H9 (cell line): ENCODE results near the gene S1PR3. TPM values are rescaled to one million over a fixed set of nuclear protein-coding genes. Genes with fewer than 3 reads are reported as not detected.

Experiments
- DNase-seq: peaks from one replicate; pipeline ENCODE4 v3.0.0-alpha.2; 2017
- H2AFZ ChIP-seq: one replicate; pipeline ENCODE4 v1.6.1; 2013; ENCODE audit warnings: mild to moderate bottlenecking, low read length, control low read depth, moderate library complexity
- H2AK5ac ChIP-seq: 2 replicates; pipeline ENCODE4 v1.6.1; 2013; ENCODE audit warnings: low read length, control low read depth, mixed read lengths; ENCODE audit not compliant: insufficient read length
- H2BK120ac ChIP-seq: one replicate; pipeline ENCODE4 v1.6.1; 2013; ENCODE audit warnings: low read depth, mild to moderate bottlenecking, low read length, control low read depth, inconsistent platforms; ENCODE audit not compliant: poor library complexity, severe bottlenecking
- H2BK12ac ChIP-seq: 2 replicates; pipeline ENCODE4 v1.6.1; 2013; ENCODE audit warnings: low read length, control low read depth, mixed read lengths, low read depth; ENCODE audit not compliant: insufficient read length
- H2BK15ac ChIP-seq: 2 replicates; pipeline ENCODE4 v1.6.1; 2013; ENCODE audit warnings: low read depth, low read length, control low read depth
- H2BK20ac ChIP-seq: one replicate; pipeline ENCODE4 v1.6.1; 2013; ENCODE audit warnings: low read depth, mild to moderate bottlenecking, low read length, control low read depth, inconsistent platforms; ENCODE audit not compliant: poor library complexity, severe bottlenecking
- H2BK5ac ChIP-seq: 2 replicates; pipeline ENCODE4 v1.6.1; 2013; ENCODE audit warnings: low read length, control low read depth, mixed read lengths; ENCODE audit not compliant: insufficient read length
- H3K14ac ChIP-seq: 2 replicates; pipeline ENCODE4 v1.6.1; 2013; ENCODE audit warnings: low read length, control low read depth; ENCODE audit not compliant: insufficient read depth
- H3K18ac ChIP-seq: 2 replicates; pipeline ENCODE4 v1.6.1; 2013; ENCODE audit warnings: low read depth, mild to moderate bottlenecking, mixed read lengths, low read length, control low read depth; ENCODE audit not compliant: insufficient read length
- H3K23ac ChIP-seq: 2 replicates; pipeline ENCODE4 v1.6.1; 2013; ENCODE audit warnings: low read length, control low read depth, mixed read lengths, low read depth; ENCODE audit not compliant: insufficient read length
- H3K23me2 ChIP-seq: 2 replicates; pipeline ENCODE4 v1.6.1; 2013; ENCODE audit warnings: low read depth, mild to moderate bottlenecking, mixed read lengths, low read length, control low read depth; ENCODE audit not compliant: insufficient read length, poor library complexity, severe bottlenecking
- H3K27ac ChIP-seq: 2 replicates; pipeline ENCODE4 v1.5.1; 2013; ENCODE audit warnings: low read length, control low read depth, mixed read lengths, low read depth; ENCODE audit not compliant: insufficient read length
- H3K27me3 ChIP-seq: 2 replicates; pipeline ENCODE4 v1.6.1; 2013; ENCODE audit warnings: low read length, control low read depth, inconsistent platforms; ENCODE audit not compliant: insufficient read depth
- H3K4ac ChIP-seq: 2 replicates; pipeline ENCODE4 v1.6.1; 2013; ENCODE audit warnings: low read depth, mild to moderate bottlenecking, control low read depth, inconsistent platforms, low read length, moderate library complexity
- H3K4me1 ChIP-seq: 2 replicates; pipeline ENCODE4 v1.6.1; 2013; ENCODE audit warnings: low read length, control low read depth, inconsistent platforms; ENCODE audit not compliant: insufficient read depth
- H3K4me2 ChIP-seq: 2 replicates; pipeline ENCODE4 v1.6.1; 2013; ENCODE audit warnings: low read length, control low read depth, mixed read lengths; ENCODE audit not compliant: insufficient read length, insufficient read depth
- H3K56ac ChIP-seq: 2 replicates; pipeline ENCODE4 v1.6.1; 2013; ENCODE audit warnings: low read depth, mild to moderate bottlenecking, mixed read lengths, low read length, control low read depth; ENCODE audit not compliant: insufficient read length
- H3K79me1 ChIP-seq: 2 replicates; pipeline ENCODE4 v1.6.1; 2013; ENCODE audit warnings: low read depth, mild to moderate bottlenecking, moderate library complexity, low read length, control low read depth, inconsistent platforms; ENCODE audit not compliant: insufficient read depth, poor library complexity, severe bottlenecking
- H3K79me2 ChIP-seq: 2 replicates; pipeline ENCODE4 v1.6.1; 2013; ENCODE audit warnings: low read length, control low read depth, inconsistent platforms; ENCODE audit not compliant: insufficient read depth
- H3K9ac ChIP-seq: 2 replicates; pipeline ENCODE4 v1.6.1; 2013; ENCODE audit warnings: low read length, control low read depth, mixed read lengths; ENCODE audit not compliant: insufficient read length; ENCODE audit errors: extremely low read depth
- H3K9me3 ChIP-seq: one replicate; pipeline ENCODE4 v1.6.1; 2013; ENCODE audit warnings: low read depth, low read length, inconsistent platforms; ENCODE audit not compliant: control insufficient read depth
- H3T11ph ChIP-seq: one replicate; pipeline ENCODE4 v1.6.1; 2013; ENCODE audit warnings: mild to moderate bottlenecking, low read length, control low read depth, inconsistent platforms
- H4K20me1 ChIP-seq: one replicate; pipeline ENCODE4 v1.6.1; 2013; ENCODE audit not compliant: control insufficient read depth, insufficient read length, insufficient read depth
- H4K5ac ChIP-seq: 2 replicates; pipeline ENCODE4 v1.6.1; 2013; ENCODE audit warnings: low read depth, mild to moderate bottlenecking, mixed read lengths, low read length, control low read depth; ENCODE audit not compliant: insufficient read length
- H4K8ac ChIP-seq: replicated peaks from 2 replicates; pipeline ENCODE4 v1.6.1; 2013; ENCODE audit warnings: low read length, control low read depth, mixed read lengths, low read depth; ENCODE audit not compliant: insufficient read length
- H4K91ac ChIP-seq: 2 replicates; pipeline ENCODE4 v1.6.1; 2013; ENCODE audit warnings: low read depth, mild to moderate bottlenecking, moderate library complexity, mixed read lengths, low read length, control low read depth; ENCODE audit not compliant: insufficient read length
- H3K27ac Mint-ChIP-seq, 3 experiments: 2 replicates in 2 of 3; 3 replicates in 1 of 3; pipeline ENCODE4 v1.8.0; 2020 to 2021; ENCODE audit warnings: mixed read lengths in 3 of 3, mild to moderate bottlenecking in 1 of 3, moderate library complexity in 1 of 3
- H3K27me3 Mint-ChIP-seq: 2 replicates; pipeline ENCODE4 v1.8.0; 2021; ENCODE audit warnings: low read depth, mild to moderate bottlenecking, moderate library complexity, mixed read lengths
- H3K36me3 Mint-ChIP-seq, 3 experiments: 2 replicates in 2 of 3; 3 replicates in 1 of 3; pipeline ENCODE4 v1.8.0; 2020 to 2021; ENCODE audit warnings: low read depth in 3 of 3, mixed read lengths in 3 of 3; ENCODE audit not compliant: insufficient read depth in 1 of 3
- H3K4me1 Mint-ChIP-seq, 2 experiments: 2 replicates each; pipeline ENCODE4 v1.8.0; 2020; ENCODE audit warnings: mixed read lengths in 2 of 2
- H3K4me3 Mint-ChIP-seq, 2 experiments: 2 replicates in 1 of 2; 3 replicates in 1 of 2; pipeline ENCODE4 v1.8.0; 2020 to 2021; ENCODE audit warnings: mild to moderate bottlenecking in 2 of 2, mixed read lengths in 2 of 2, moderate library complexity in 1 of 2
- H3K9me3 Mint-ChIP-seq, 2 experiments: 2 replicates in 1 of 2; 3 replicates in 1 of 2; pipeline ENCODE4 v1.8.0; 2020; ENCODE audit warnings: mild to moderate bottlenecking in 2 of 2, mixed read lengths in 2 of 2, moderate library complexity in 1 of 2
- WGBS: extraction: QIAGEN DNeasy Blood & Tissue Kit; methylation state at CpG from one replicate; pipeline ENCODE4 v1.1.7; 2013; ENCODE audit warnings: missing lambda C conversion rate, low lambda C conversion rate, mixed read lengths; ENCODE audit not compliant: insufficient read length; ENCODE audit errors: extremely low coverage; 5-methylcytosine and 5-hydroxymethylcytosine counted together
- total RNA-seq: library from RNA; stranded (reverse); gene quantifications from 2 replicates; pipeline ENCODE4 v1.2.1, GENCODE V29; 2021
- TF ChIP-seq, protein P1 (sequence below): fragments of 200-600 bp; sonication (generic); conservative IDR thresholded peaks from 3 replicates; pipeline ENCODE4 v1.8.0; 2021; ENCODE audit warnings: antibody characterized with exemption, mild to moderate bottlenecking

The S1PR3 gene
- total RNA-seq, 1 experiment from 2014 or later: 3.3 TPM

DNA sequence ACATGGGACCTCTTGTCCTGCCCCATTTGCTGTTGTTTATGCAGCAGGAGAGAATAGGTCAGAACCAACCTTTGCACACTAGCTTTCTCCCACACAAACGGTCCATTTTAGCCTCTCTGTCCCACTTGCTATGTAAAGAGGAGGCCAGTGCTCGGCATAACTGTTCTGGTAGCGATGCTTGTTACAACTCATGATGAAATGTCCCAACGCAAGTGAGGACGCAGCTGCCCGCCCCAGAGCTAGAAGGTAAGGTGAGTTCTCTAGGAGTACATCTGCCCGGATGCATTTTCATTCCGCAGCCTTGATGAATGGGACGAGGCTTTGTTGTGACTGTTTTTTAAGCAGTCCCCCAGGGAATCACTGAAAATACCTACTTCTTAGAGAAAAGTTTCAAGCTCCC lies 14.1 kb downstream of the S1PR3 start:
- no peak overlapping the region for H3K9ac ChIP-seq

More for the DNA sequence above, 14.1 kb downstream of the S1PR3 start:
- no peaks in the 10 kb centered on the region for H3K79me1 ChIP-seq
- no peak overlapping the region for H2BK5ac ChIP-seq
- no peak overlapping the region for H3K14ac ChIP-seq
- H4K91ac ChIP-seq: no peak overlapping the region
- no peak overlapping the region for H3K4me3 Mint-ChIP-seq
- H3K27me3 ChIP-seq: no peaks in the 10 kb centered on the region
- no peak overlapping the region for H3K27ac Mint-ChIP-seq
- H3K4me1 ChIP-seq: no peaks in the 10 kb centered on the region
- H2BK12ac ChIP-seq: no peak overlapping the region
- no peak overlapping the region for H3T11ph ChIP-seq
- H3K9me3 Mint-ChIP-seq: no peaks in the 10 kb centered on the region
- H3K27ac ChIP-seq: no peak overlapping the region
- H3K23me2 ChIP-seq: no peaks in the 10 kb centered on the region
- H3K4me1 Mint-ChIP-seq: peaks cover 22 to 30% of the 10 kb centered on the region in 2 experiments
- peaks cover 5 to 13% (median 8%) of the 10 kb centered on the region in 3 experiments; a peak in 5 of 7 replicates for H3K36me3 Mint-ChIP-seq
- H2AFZ ChIP-seq: no peak overlapping the region
- TF ChIP-seq, protein P1, sequence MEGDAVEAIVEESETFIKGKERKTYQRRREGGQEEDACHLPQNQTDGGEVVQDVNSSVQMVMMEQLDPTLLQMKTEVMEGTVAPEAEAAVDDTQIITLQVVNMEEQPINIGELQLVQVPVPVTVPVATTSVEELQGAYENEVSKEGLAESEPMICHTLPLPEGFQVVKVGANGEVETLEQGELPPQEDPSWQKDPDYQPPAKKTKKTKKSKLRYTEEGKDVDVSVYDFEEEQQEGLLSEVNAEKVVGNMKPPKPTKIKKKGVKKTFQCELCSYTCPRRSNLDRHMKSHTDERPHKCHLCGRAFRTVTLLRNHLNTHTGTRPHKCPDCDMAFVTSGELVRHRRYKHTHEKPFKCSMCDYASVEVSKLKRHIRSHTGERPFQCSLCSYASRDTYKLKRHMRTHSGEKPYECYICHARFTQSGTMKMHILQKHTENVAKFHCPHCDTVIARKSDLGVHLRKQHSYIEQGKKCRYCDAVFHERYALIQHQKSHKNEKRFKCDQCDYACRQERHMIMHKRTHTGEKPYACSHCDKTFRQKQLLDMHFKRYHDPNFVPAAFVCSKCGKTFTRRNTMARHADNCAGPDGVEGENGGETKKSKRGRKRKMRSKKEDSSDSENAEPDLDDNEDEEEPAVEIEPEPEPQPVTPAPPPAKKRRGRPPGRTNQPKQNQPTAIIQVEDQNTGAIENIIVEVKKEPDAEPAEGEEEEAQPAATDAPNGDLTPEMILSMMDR: no peak
- no peaks in the 10 kb centered on the region for H3K79me2 ChIP-seq
- H3K18ac ChIP-seq: no peak overlapping the region
- WGBS: no CpG with 5 or more reads among the region's 9 CpGs
- no peak overlapping the region for H3K4me2 ChIP-seq
- H2BK120ac ChIP-seq: no peak overlapping the region
- peaks cover 2% of the 10 kb centered on the region for H3K27me3 Mint-ChIP-seq
- H2BK15ac ChIP-seq: no peak overlapping the region
- no peak overlapping the region for H3K23ac ChIP-seq
- H2BK20ac ChIP-seq: no peak overlapping the region
- no peak overlapping the region for H4K5ac ChIP-seq
- no peaks in the 10 kb centered on the region for H4K20me1 ChIP-seq
- no peak overlapping the region for H4K8ac ChIP-seq
- no peak overlapping the region for H2AK5ac ChIP-seq
- DNase-seq: no peak
- H3K56ac ChIP-seq: no peak overlapping the region
- no peak overlapping the region for H3K4ac ChIP-seq
- no peaks in the 10 kb centered on the region for H3K9me3 ChIP-seq
